ENCODE measurements around the gene SMPD3. TPM values are rescaled to one million over a fixed set of nuclear protein-coding genes. Genes with fewer than 3 reads are reported as not detected.

The SMPD3 gene
- total and polyA plus RNA-seq, 2 of the 4 experiments (the other 2 are of a cell fraction) = not detected

DNA sequence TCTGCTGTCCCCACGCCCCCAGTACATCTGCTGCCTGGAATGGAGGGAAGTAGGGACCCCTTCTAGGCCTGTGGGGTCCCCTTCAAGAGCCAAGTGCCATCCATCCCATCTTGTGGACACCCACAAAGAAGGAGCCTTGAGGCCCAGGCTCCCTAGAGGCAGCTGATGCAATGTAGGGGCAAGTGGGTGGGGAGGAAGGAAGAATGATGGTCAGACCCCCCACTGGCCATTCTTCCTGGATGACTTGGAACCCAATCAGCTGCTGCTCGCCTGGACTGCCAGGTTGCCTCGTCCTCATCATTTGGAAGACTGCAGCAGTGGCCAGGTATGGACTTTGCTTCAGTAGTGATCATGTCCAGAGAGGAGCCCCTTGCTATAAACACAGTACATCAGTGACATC is 48.9 kb downstream of the SMPD3 start (continued):
- TF ChIP-seq CHD1 (IDR thresholded peaks at IDR 0.05; ENCODE audit: low read depth, low read length) = no peak

DNA sequence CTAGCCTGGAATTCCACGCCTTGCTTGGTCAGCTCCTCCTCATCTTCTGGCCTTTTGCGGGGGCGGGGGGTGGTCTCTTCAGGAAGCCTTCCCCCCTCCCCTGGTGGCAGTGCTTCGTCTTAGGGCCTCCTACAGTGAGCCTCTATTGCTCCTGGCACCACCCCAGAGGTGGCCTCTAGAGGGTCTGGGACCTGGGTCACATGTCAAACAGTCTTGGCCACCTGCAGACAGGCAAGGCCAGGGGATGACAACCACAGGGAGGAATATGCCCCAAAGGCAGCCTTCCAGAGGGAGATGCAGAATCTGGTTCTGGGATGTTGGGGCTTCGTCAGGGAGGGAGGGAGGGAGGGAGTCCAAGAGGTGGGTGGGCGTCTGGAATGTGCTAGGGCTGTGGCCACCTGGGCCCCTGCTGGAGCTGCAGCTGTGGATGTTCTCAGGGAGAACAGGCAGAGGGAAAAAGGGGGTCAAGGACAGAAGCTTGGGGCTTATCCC is 50.6 kb downstream of the SMPD3 start:
- Histone ChIP-seq H4K5ac (ENCODE audit: low read depth, low read length) (no peak overlapping the region), H3K14ac (replicated peaks; ENCODE audit: low read depth, low read length) (no peak overlapping the region), H3K4me1 (ENCODE audit: control insufficient read depth, insufficient read depth, low read length) (peaks cover 6% of the 10 kb centered on the region; the same call in 1 of the 2 replicates), H3K9ac (ENCODE audit: low read depth, low read length) (no peak overlapping the region), H3K18ac (ENCODE audit: low read depth, low read length) (no peak overlapping the region), H2BK120ac (ENCODE audit: low read depth, low read length) (no peak overlapping the region), H3K56ac (ENCODE audit: extremely low read depth, insufficient read depth, low read length) (no peak overlapping the region), H3K4me3 (ENCODE audit: insufficient read depth, low read depth, low read length) (no peak overlapping the region), H3K4ac (ENCODE audit: low read depth, low read length) (no peak overlapping the region), H2BK5ac (ENCODE audit: low read depth, low read length, poor library complexity, severe bottlenecking) (no peak overlapping the region), H4K91ac (ENCODE audit: insufficient read depth, low read depth, low read length) (no peak overlapping the region), H3K36me3 (ENCODE audit: control insufficient read depth, insufficient read depth, low read length) (no peaks in the 10 kb centered on the region), H2AK5ac (ENCODE audit: low read depth, low read length) (no peak overlapping the region), H3K9me1 (ENCODE audit: insufficient read depth, low read length) (peaks cover 11% of the 10 kb centered on the region), H3K27ac (ENCODE audit: insufficient read depth, low read length) (no peak overlapping the region), H2AK9ac (replicated peaks; ENCODE audit: low read depth, low read length, poor library complexity) (no peak overlapping the region), H3K9me3 (ENCODE audit: control insufficient read depth, insufficient read depth, low read length) (no peaks in the 10 kb centered on the region), H3K27me3 (ENCODE audit: control insufficient read depth, insufficient read depth, low read length) (peaks cover 17% of the 10 kb centered on the region), H2BK15ac (ENCODE audit: low read depth, low read length) (no peak overlapping the region), H4K8ac (ENCODE audit: low read depth in 2 of 2, low read length in 2 of 2) (no peak overlapping the region), H2BK20ac (ENCODE audit: low read depth, low read length) (no peak overlapping the region), H2AFZ (replicated peaks; ENCODE audit: low read length, poor library complexity) (no peak overlapping the region), H3K23ac (ENCODE audit: low read depth, low read length) (no peak overlapping the region), H4K20me1 (ENCODE audit: insufficient read depth, low read length) (peaks cover 4% of the 10 kb centered on the region; the same call in 1 of the 2 replicates), H3K4me2 (ENCODE audit: low read depth, low read length) (no peak overlapping the region), H3K79me1 (ENCODE audit: low read depth in 1 of 2, low read length in 2 of 2) (no peaks in the 10 kb centered on the region)
- in situ Hi-C loops (cut with MboI; ENCODE audit: low sequenced_read_pairs) = loop anchor here (5.0 kb wide), 1 partner anchor 115 kb away; no protein-coding TSS in a partner anchor
- no TSS peak for BruUV-seq (replicated peaks)
- dilution Hi-C loops (cut with HindIII; ENCODE audit: low sequenced_read_pairs, unreplicated experiment) = no loop called here
- 80% methylated on average over 1 of the region's 6 CpGs; no CpG with 5 or more reads in 1 of the 2 experiments for WGBS, 2 experiments (ENCODE audit: extremely low coverage in 2 of 2, insufficient read length in 1 of 2)
- intact Hi-C loops (cut with micrococcal nuclease) = no loop called here
- CTCF ChIA-PET = interaction anchor here (1.0 to 1.1 kb wide), 2 partner anchors 9 to 100 kb away, joined by 3 read pairs; no protein-coding TSS in a partner anchor
- POLR2A ChIA-PET (ENCODE audit: unreplicated experiment) = no interaction called here
- DNase-seq = no peak
- TF ChIP-seq MAZ (IDR thresholded peaks at IDR 0.05; ENCODE audit: borderline replicate concordance, low read depth, low read length) = no peak
- TF ChIP-seq FOS (IDR thresholded peaks at IDR 0.05; ENCODE audit: low read depth, low read length) = no peak
- no peak for TF ChIP-seq SMC3 (IDR thresholded peaks at IDR 0.05; ENCODE audit: low read depth, low read length)
- TF ChIP-seq CHD1 (IDR thresholded peaks at IDR 0.05; ENCODE audit: low read depth, low read length) = no peak
- no peak for TF ChIP-seq RAD21 (IDR thresholded peaks at IDR 0.05; ENCODE audit: low read length)
- TF ChIP-seq, protein P1, sequence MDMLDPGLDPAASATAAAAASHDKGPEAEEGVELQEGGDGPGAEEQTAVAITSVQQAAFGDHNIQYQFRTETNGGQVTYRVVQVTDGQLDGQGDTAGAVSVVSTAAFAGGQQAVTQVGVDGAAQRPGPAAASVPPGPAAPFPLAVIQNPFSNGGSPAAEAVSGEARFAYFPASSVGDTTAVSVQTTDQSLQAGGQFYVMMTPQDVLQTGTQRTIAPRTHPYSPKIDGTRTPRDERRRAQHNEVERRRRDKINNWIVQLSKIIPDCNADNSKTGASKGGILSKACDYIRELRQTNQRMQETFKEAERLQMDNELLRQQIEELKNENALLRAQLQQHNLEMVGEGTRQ (IDR thresholded peaks at IDR 0.05; ENCODE audit: low read depth, low read length) = no peak
- no peak for TF ChIP-seq BHLHE40 (IDR thresholded peaks at IDR 0.05; ENCODE audit: low read depth, low read length)
- no peak for TF ChIP-seq RFX5 (IDR thresholded peaks at IDR 0.05; ENCODE audit: low read depth, low read length)
- no peak for TF ChIP-seq NFE2L2 (IDR thresholded peaks at IDR 0.05; ENCODE audit: low read depth, low read length)
- TF ChIP-seq POLR2A (IDR thresholded peaks at IDR 0.05; ENCODE audit: low read depth, low read length) = no peak
- TF ChIP-seq, protein P2, sequence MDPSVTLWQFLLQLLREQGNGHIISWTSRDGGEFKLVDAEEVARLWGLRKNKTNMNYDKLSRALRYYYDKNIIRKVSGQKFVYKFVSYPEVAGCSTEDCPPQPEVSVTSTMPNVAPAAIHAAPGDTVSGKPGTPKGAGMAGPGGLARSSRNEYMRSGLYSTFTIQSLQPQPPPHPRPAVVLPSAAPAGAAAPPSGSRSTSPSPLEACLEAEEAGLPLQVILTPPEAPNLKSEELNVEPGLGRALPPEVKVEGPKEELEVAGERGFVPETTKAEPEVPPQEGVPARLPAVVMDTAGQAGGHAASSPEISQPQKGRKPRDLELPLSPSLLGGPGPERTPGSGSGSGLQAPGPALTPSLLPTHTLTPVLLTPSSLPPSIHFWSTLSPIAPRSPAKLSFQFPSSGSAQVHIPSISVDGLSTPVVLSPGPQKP (IDR thresholded peaks at IDR 0.05; ENCODE audit: borderline replicate concordance, low read depth, low read length) = no peak
- TF ChIP-seq RCOR1 (IDR thresholded peaks at IDR 0.05; ENCODE audit: insufficient replicate concordance, low read length) = no peak
- ATAC-seq (ENCODE audit: low read depth) = no peak

All from IMR-90 (cell line).